ENCODE results near the gene WASHC2A.
"Not testable (repeated sequence)": the region's sequence is repeated elsewhere in the genome, so short reads cannot be mapped to it uniquely, and the experiment has no call there.

The WASHC2A gene

GRCh38 chr10:50159856-50160255, 92.1 kb downstream of the WASHC2A start:
- not testable (repeated sequence) for DNase-seq

DNA sequence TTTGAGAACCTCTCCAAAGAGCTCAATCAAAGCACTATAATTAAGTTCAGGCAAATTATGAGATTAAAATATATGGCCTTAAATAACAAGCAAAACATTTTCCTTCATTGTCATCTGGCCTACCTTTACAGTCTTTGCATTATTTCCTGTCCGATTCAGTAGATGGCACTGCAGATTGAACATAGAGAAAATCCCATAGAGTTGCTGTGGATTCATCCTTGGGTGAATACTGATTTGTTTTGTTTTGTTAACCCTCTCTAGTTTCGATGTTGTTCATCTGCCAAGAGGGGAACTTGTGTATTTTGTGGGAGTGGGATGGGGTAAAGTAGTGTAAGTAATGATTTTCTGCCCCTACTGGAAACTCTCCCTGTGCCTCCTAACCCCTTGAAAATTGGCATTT, 97.3 kb downstream of the WASHC2A start:
- DNase-seq, result not testable (repeated sequence)

DNA sequence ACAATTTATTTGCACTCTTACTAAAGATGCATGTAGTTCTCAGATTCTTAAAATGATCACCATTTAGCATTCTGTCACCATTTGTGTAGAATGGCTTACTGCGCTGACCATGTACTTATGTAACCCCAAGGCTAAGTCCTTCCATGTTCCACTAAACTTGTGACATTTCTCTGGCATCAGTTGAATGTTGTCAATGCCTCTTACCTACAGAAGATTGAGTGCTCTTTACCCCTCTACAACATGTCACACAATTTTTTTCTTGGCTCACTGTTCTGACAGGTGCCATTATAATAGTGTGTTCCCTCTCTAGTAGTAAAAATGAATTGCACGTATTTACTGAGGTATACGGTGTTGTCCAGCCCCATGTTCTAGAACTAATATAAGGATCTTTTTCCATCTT, 100.1 kb downstream of the WASHC2A start:
- DNase-seq, result not testable (repeated sequence)

- DNase-seq, result not testable (repeated sequence)
Measured at GRCh38 chr10:50169506-50169905, 101.8 kb downstream of the WASHC2A start.

- not testable (repeated sequence) for DNase-seq
Measured at GRCh38 chr10:50174788-50175525, 107.2 kb downstream of the WASHC2A start.
